Activated T-cell treated with anti-CD3 and anti-CD28 coated beads for 1 hour (primary cell): Measurements from ENCODE around the gene INPP5K.
"Not testable (repeated sequence)": the region's sequence is repeated elsewhere in the genome, so short reads cannot be mapped to it uniquely, and the experiment has no call there.

Source experiments
- DNase-seq: peaks from one replicate; pipeline ENCODE4 v3.0.0-alpha.2; 2020; ENCODE audit warnings: low read depth

The INPP5K gene

GRCh38 chr17:1464186-1464585 lies 52.2 kb downstream of the INPP5K start:
- no peak for DNase-seq

GRCh38 chr17:1462164-1463112 lies 54.0 kb downstream of the INPP5K start:
- DNase-seq: no peak

- no peak for DNase-seq
Observed at GRCh38 chr17:1461198-1461944, 55.0 kb downstream of the INPP5K start.

- no peak for DNase-seq
Observed at GRCh38 chr17:1460233-1460632, 56.2 kb downstream of the INPP5K start.

GRCh38 chr17:1455797-1456599 lies 60.4 kb downstream of the INPP5K start, which contains the start of gene CRK:
Gene CRK, minus strand, starts transcription at chr17:1456232. Its CDS starts 115 bp downstream, at chr17:1456117.
- peak; percentile 98 for DNase-seq

GRCh38 chr17:1455291-1455796 lies 61.1 kb downstream of the INPP5K start:
- peak; percentile 19 for DNase-seq

- no peak for DNase-seq
Observed at GRCh38 chr17:1454541-1454940, 61.9 kb downstream of the INPP5K start.

- DNase-seq: not testable (repeated sequence)
Observed at GRCh38 chr17:1453694-1454093, 62.7 kb downstream of the INPP5K start.

GRCh38 chr17:1452836-1453235 lies 63.6 kb downstream of the INPP5K start:
- DNase-seq: no peak

GRCh38 chr17:1450261-1450660 lies 66.2 kb downstream of the INPP5K start:
- not testable (repeated sequence) for DNase-seq

- no peak for DNase-seq
Observed at GRCh38 chr17:1449412-1449967, 66.9 kb downstream of the INPP5K start.

- DNase-seq: no peak
Observed at GRCh38 chr17:1447052-1447451, 69.4 kb downstream of the INPP5K start.

GRCh38 chr17:1446201-1446600 lies 70.2 kb downstream of the INPP5K start:
- DNase-seq: no peak

GRCh38 chr17:1445695-1446094 lies 70.7 kb downstream of the INPP5K start:
- not testable (repeated sequence) for DNase-seq
